Astrocyte of the cerebellum (primary cell): ENCODE measurements around the gene SLC6A4.
"Not testable (repeated sequence)": the region's sequence is repeated elsewhere in the genome, so short reads cannot be mapped to it uniquely, and the experiment has no call there.

ENCODE experiments used
- DNase-seq: peaks from one replicate; pipeline ENCODE4 v3.0.0-alpha.2; 2011; ENCODE audit warnings: low read depth
- H3K4me3 ChIP-seq: 2 replicates; pipeline ENCODE4 v1.5.1; 2011; ENCODE audit warnings: mild to moderate bottlenecking, low read depth, low read length, moderate library complexity
- in situ Hi-C: cut with HindIII; loops from 2 replicates; pipeline ENCODE4 v1.10.0; 2017; ENCODE audit warnings: low sequenced_read_pairs
- TF ChIP-seq, protein P1 (sequence below): IDR thresholded peaks from 2 replicates; pipeline ENCODE4 v1.5.1; 2012; ENCODE audit warnings: low read length, low read depth, moderate library complexity, mild to moderate bottlenecking; ENCODE audit errors: missing control alignments

SLC6A4 gene

DNA sequence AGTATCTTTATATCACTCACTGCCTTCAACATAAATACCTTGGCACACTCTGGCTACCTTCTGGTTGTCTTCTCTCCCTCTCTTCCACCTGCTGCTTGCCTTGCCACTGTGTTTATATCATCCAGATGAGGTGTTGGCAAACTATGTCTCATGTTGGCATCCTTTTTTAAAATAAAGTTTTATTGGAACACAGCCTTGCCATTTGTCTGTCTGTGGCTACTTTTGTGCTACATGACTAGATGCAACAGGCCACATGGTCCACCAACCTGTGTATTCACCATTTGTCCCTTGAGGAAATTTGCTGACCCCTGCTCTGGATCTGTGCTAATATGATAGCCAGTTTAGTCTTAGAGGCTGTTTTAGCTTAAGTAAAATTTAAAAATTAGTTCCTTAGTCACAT, 82.0 kb downstream of the SLC6A4 start:
- TF ChIP-seq, protein P1, sequence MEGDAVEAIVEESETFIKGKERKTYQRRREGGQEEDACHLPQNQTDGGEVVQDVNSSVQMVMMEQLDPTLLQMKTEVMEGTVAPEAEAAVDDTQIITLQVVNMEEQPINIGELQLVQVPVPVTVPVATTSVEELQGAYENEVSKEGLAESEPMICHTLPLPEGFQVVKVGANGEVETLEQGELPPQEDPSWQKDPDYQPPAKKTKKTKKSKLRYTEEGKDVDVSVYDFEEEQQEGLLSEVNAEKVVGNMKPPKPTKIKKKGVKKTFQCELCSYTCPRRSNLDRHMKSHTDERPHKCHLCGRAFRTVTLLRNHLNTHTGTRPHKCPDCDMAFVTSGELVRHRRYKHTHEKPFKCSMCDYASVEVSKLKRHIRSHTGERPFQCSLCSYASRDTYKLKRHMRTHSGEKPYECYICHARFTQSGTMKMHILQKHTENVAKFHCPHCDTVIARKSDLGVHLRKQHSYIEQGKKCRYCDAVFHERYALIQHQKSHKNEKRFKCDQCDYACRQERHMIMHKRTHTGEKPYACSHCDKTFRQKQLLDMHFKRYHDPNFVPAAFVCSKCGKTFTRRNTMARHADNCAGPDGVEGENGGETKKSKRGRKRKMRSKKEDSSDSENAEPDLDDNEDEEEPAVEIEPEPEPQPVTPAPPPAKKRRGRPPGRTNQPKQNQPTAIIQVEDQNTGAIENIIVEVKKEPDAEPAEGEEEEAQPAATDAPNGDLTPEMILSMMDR = no peak
- no peak for DNase-seq
- no peak overlapping the region for H3K4me3 ChIP-seq
- in situ Hi-C loops = no loop called here

DNA sequence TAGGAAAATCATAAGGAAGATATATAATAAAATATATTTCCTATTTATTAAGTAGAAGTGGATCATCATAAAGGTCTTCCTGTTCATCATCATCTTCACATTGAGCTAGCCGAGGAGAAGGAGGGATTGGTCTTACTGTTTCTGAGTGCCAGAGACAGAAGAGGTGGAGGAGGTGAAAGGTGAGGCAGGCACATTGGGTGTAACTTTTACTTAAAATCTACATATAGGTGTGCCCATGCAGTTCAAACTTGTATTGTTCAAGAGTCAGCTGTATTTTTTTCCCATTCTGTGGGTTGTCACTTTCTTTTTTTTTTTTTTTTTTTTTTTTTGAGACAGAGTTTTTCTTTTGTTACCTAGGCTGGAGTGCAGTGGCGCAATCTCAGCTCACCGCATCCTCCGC, 84.0 kb downstream of the SLC6A4 start:
- in situ Hi-C loops = no loop called here
- H3K4me3 ChIP-seq = no peak overlapping the region
- TF ChIP-seq, protein P1 = no peak

GRCh38 chr17:30148376-30148775, 87.1 kb downstream of the SLC6A4 start:
- H3K4me3 ChIP-seq = no peak overlapping the region
- no peak for DNase-seq
- TF ChIP-seq, protein P1 = no peak
- in situ Hi-C loops = no loop called here

More for the DNA sequence above, 84.0 kb downstream of the SLC6A4 start:
- no peak for DNase-seq

- H3K4me3 ChIP-seq, DNase-seq, in situ Hi-C loops: not testable (repeated sequence)
These were observed 87.6 kb downstream of the SLC6A4 start for GRCh38 chr17:30147860-30148259.
